Stimulated activated CD4-positive, alpha-beta T cell treated with anti-CD3 and anti-CD28 coated beads, TNF-alpha, amount 100 ng/mL, for 24 hours (primary cell): ENCODE data around the gene GOLGA6L10.
"Not testable (repeated sequence)": the region's sequence is repeated elsewhere in the genome, so short reads cannot be mapped to it uniquely, and the experiment has no call there.

Experiments used
- DNase-seq, 3 experiments: peaks; one replicate each; pipeline ENCODE4 v3.0.0-alpha.2; 2020; ENCODE audit warnings: low read depth in 3 of 3

The GOLGA6L10 gene

GRCh38 chr15:82343851-82344250 is 5.4 kb downstream of the GOLGA6L10 start:
- DNase-seq = not testable (repeated sequence)

- peak in 1 of 3 experiments; percentile 19 for DNase-seq
These were observed 6.5 kb downstream of the GOLGA6L10 start for GRCh38 chr15:82342632-82343374.

GRCh38 chr15:82338573-82338972 is 10.7 kb downstream of the GOLGA6L10 start:
- not testable (repeated sequence) for DNase-seq

- not testable (repeated sequence) for DNase-seq
These were observed 11.2 kb downstream of the GOLGA6L10 start for GRCh38 chr15:82338053-82338452.

GRCh38 chr15:82337051-82337450 is 12.2 kb downstream of the GOLGA6L10 start:
- DNase-seq = not testable (repeated sequence)

GRCh38 chr15:82336180-82336647 is 13.1 kb downstream of the GOLGA6L10 start:
- DNase-seq = not testable (repeated sequence)

- DNase-seq = not testable (repeated sequence)
These were observed 14.3 kb downstream of the GOLGA6L10 start for GRCh38 chr15:82335006-82335405.

GRCh38 chr15:82334554-82334932 is 14.7 kb downstream of the GOLGA6L10 start:
- DNase-seq = not testable (repeated sequence)

- not testable (repeated sequence) for DNase-seq
These were observed 15.4 kb downstream of the GOLGA6L10 start for GRCh38 chr15:82333603-82334553.

- DNase-seq = not testable (repeated sequence)
These were observed 16.3 kb downstream of the GOLGA6L10 start for GRCh38 chr15:82332711-82333602.

- DNase-seq = not testable (repeated sequence)
These were observed 17.5 kb downstream of the GOLGA6L10 start for GRCh38 chr15:82331576-82332304.

- DNase-seq = not testable (repeated sequence)
These were observed 18.4 kb downstream of the GOLGA6L10 start for GRCh38 chr15:82330921-82331320.

- DNase-seq = not testable (repeated sequence)
These were observed 20.2 kb downstream of the GOLGA6L10 start for GRCh38 chr15:82329039-82329438.

- DNase-seq = not testable (repeated sequence)
These were observed 21.9 kb downstream of the GOLGA6L10 start for GRCh38 chr15:82327372-82327771.

GRCh38 chr15:82326896-82327295 is 22.4 kb downstream of the GOLGA6L10 start:
- not testable (repeated sequence) for DNase-seq

GRCh38 chr15:82325646-82326045 is 23.6 kb downstream of the GOLGA6L10 start:
- not testable (repeated sequence) for DNase-seq

GRCh38 chr15:82324831-82325230 is 24.4 kb downstream of the GOLGA6L10 start:
- DNase-seq = not testable (repeated sequence)

- not testable (repeated sequence) for DNase-seq
These were observed 26.8 kb downstream of the GOLGA6L10 start for GRCh38 chr15:82322488-82322887.

GRCh38 chr15:82320861-82321260 is 28.4 kb downstream of the GOLGA6L10 start:
- not testable (repeated sequence) for DNase-seq

GRCh38 chr15:82319522-82320278 is 29.6 kb downstream of the GOLGA6L10 start:
- DNase-seq = not testable (repeated sequence)
